Body of pancreas (tissue), 4 donors: ENCODE results near the gene L3MBTL1. TPM values are rescaled to one million over a fixed set of nuclear protein-coding genes. Genes with fewer than 3 reads are reported as not detected.

ENCODE experiments used
- ATAC-seq: fragments of 150-250 bp; one replicate; pipeline ENCODE4 v1.9.1; 2016
- DNase-seq, 4 donors: peaks; one replicate each; pipeline ENCODE4 v3.0.0-alpha.2; 2019
- H3K27ac ChIP-seq, 4 donors: fragments of 200-600 bp; sonication (generic); 1 replicate in 3 of 4; 2 replicates in 1 of 4; pipeline versions ENCODE4 v1.5.1 to v1.6.1; 2016 to 2019; ENCODE audit warnings: mild to moderate bottlenecking in 1 of 4, mixed read lengths in 1 of 4, moderate library complexity in 1 of 4
- H3K27me3 ChIP-seq, 2 donors: fragments of 200-600 bp; sonication (generic); one replicate each; pipeline ENCODE4 v1.6.0; 2016; ENCODE audit warnings: mild to moderate bottlenecking in 1 of 2
- H3K36me3 ChIP-seq, 2 donors: fragments of 200-600 bp; sonication (generic); replicated peaks in 1 of 2; 2 replicates each; pipeline ENCODE4 v1.5.1; 2016; ENCODE audit warnings: low read depth in 2 of 2; ENCODE audit not compliant: insufficient read depth in 1 of 2
- H3K4me1 ChIP-seq: fragments of 200-600 bp; sonication (generic); one replicate; pipeline ENCODE4 v1.6.0; 2016
- H3K4me3 ChIP-seq, 2 donors: fragments of 200-600 bp; sonication (generic); 1 replicate in 1 of 2; 2 replicates in 1 of 2; pipeline ENCODE4 v1.5.1; 2016 to 2019
- H3K9me3 ChIP-seq, 3 donors: fragments of 200-600 bp; sonication (generic); 1 replicate in 2 of 3; 2 replicates in 1 of 3; pipeline ENCODE4 v1.5.1; 2016
- POLR2A ChIP-seq, 3 donors: fragments of 450-650 bp; IDR thresholded peaks; one replicate each; pipeline ENCODE4 v1.6.1; 2016; ENCODE audit warnings: antibody characterized with exemption in 3 of 3, mild to moderate bottlenecking in 2 of 3
- WGBS, 2 donors: methylation state at CpG; one replicate each; pipeline ENCODE4 v1.1.5; 2017; 5-methylcytosine and 5-hydroxymethylcytosine counted together
- intact Hi-C: fragments of 100-400 bp; cut with DNase I; formaldehyde crosslinking; loops from one replicate; pipeline ENCODE4 v1.15.1; 2023
- total RNA-seq, 2 donors: library from RNA; depleted of rRNA; stranded (reverse); fragments of >200 nt; gene quantifications; one replicate each; pipeline ENCODE4 v1.1.0, GENCODE V29; 2016
- TF ChIP-seq, protein P1 (sequence below), 7 experiments: fragments of 450-650 bp in 4 of 7; fragments of 200-600 bp in 3 of 7; sonication (generic) in 3 of 7; IDR thresholded peaks; one replicate each; pipeline ENCODE4 v1.5.1; 2016 to 2019; ENCODE audit warnings: antibody characterized with exemption in 7 of 7

Gene L3MBTL1
- total RNA-seq, 2 donors from 2014 or later, result 4.9 to 10.1 TPM

DNA sequence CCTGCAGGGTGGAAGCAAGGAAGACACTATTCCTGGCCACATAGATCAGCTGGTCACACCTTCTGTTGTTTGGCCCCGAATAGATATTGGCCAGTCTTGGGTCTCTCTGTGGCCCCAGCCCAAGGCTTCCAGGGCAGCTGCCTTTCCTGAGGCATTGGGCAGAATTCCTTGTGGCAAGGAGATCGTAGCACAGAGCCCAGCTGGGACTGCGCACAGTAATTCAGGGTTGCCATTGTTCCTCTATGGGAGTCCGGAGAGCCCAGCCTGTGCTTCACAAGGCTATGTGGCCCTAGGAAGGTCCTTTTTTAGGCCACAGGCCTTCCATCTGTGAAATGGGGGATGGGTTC lies 58.2 kb downstream of the L3MBTL1 start:
- Histone ChIP-seq H3K4me3 (no peak overlapping the region), H3K9me3 (no peaks in the 10 kb centered on the region), H3K27ac (no peak overlapping the region), H3K4me1 (peaks cover 30% of the 10 kb centered on the region), H3K27me3 (no peaks in the 10 kb centered on the region), H3K36me3 (peaks cover 0 to 22% of the 10 kb centered on the region in 2 donors)
- intact Hi-C loops, result no loop called here
- DNase-seq, result no peak
- WGBS, 2 donors, result 87% methylated on average over 4 of the region's 4 CpGs; no CpG with 5 or more reads in 1 of the 2 donors
- ATAC-seq, result no peak
- TF ChIP-seq POLR2A (IDR thresholded peaks at IDR 0.05), result no peak
- TF ChIP-seq, protein P1, sequence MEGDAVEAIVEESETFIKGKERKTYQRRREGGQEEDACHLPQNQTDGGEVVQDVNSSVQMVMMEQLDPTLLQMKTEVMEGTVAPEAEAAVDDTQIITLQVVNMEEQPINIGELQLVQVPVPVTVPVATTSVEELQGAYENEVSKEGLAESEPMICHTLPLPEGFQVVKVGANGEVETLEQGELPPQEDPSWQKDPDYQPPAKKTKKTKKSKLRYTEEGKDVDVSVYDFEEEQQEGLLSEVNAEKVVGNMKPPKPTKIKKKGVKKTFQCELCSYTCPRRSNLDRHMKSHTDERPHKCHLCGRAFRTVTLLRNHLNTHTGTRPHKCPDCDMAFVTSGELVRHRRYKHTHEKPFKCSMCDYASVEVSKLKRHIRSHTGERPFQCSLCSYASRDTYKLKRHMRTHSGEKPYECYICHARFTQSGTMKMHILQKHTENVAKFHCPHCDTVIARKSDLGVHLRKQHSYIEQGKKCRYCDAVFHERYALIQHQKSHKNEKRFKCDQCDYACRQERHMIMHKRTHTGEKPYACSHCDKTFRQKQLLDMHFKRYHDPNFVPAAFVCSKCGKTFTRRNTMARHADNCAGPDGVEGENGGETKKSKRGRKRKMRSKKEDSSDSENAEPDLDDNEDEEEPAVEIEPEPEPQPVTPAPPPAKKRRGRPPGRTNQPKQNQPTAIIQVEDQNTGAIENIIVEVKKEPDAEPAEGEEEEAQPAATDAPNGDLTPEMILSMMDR (IDR thresholded peaks at IDR 0.05), result no peak

DNA sequence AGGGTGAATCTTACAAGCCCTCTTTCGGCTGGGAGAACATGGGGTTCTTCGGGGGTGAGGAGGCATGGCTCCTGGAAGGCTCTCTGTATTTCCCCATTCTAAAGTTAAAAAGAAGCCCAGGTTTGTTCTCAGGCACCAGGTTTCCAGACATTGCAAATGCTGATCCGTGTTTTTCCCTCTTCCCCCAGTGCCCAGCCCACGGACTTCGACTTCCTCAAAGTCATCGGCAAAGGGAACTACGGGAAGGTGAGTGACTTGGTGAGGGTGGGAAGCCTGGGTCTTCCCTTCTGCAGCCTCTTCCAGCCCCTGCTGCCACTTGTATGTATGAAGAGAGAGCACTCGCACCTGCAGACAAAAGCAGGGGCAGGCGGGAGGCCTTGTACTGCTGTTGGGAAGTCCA lies 60.0 kb downstream of the L3MBTL1 start:
- DNase-seq (no peak), ATAC-seq (no peak)
- H3K27me3 ChIP-seq, result no peaks in the 10 kb centered on the region
- H3K4me3 ChIP-seq, result no peak overlapping the region
- no peak for TF ChIP-seq POLR2A (IDR thresholded peaks at IDR 0.05)
- TF ChIP-seq, protein P1 (IDR thresholded peaks at IDR 0.05), result no peak
- intact Hi-C loops, result no loop called here
- peaks cover 0 to 25% of the 10 kb centered on the region in 2 donors for H3K36me3 ChIP-seq
- peaks cover 16% of the 10 kb centered on the region for H3K4me1 ChIP-seq
- no peaks in the 10 kb centered on the region for H3K9me3 ChIP-seq
- H3K27ac ChIP-seq, result no peak overlapping the region
- 78 to 92% methylated on average over 8 to 9 of the region's 9 CpGs for WGBS, 2 donors

DNA sequence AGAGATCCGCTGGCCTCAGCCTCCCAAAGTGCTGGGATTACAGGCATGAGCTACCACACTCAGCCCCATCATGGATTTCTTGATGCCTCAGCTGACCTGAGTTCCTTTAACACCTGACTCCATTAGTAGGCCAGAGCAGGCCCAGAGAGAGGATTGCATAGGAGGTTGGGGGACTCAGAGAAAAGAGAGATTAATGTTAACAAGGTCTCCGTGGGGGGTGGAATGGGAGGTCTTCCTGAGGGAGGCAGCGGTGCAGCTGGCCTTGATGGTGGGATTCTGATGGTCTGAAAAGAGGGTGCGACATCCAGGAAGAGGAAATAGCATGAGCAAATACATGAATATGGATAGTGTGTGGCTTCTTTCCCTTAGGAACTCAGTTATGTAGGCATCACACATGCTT lies 61.2 kb downstream of the L3MBTL1 start:
- ATAC-seq (no peak), DNase-seq (no peak)
- Histone ChIP-seq H3K36me3 (peaks cover 0 to 25% of the 10 kb centered on the region in 2 donors), H3K27ac (no peak overlapping the region), H3K27me3 (no peaks in the 10 kb centered on the region), H3K4me3 (no peak overlapping the region), H3K4me1 (peaks cover 10% of the 10 kb centered on the region), H3K9me3 (no peaks in the 10 kb centered on the region)
- TF ChIP-seq POLR2A (IDR thresholded peaks at IDR 0.05), result no peak
- TF ChIP-seq, protein P1 (IDR thresholded peaks at IDR 0.05), result no peak
- WGBS, 2 donors, result 89 to 95% methylated on average over 4 of the region's 4 CpGs
- intact Hi-C loops, result no loop called here

DNA sequence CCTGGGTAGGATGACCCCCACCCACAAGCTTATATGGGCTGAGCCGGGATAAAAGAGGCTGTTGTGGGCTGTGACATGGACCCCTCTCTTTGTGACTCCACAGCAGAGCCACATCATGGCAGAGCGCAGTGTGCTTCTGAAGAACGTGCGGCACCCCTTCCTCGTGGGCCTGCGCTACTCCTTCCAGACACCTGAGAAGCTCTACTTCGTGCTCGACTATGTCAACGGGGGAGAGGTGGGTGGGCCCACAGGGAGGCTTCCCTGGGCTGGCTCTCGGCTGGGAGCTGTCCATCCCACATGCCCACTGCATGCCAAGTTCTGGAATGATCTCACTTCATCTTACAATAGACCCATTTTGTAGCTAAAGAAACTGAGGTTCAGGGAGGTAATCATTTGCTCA lies 61.8 kb downstream of the L3MBTL1 start:
- DNase-seq (no peak), ATAC-seq (no peak)
- Histone ChIP-seq H3K27me3 (no peaks in the 10 kb centered on the region), H3K36me3 (peaks cover 0 to 25% of the 10 kb centered on the region in 2 donors), H3K27ac (no peak overlapping the region), H3K4me1 (peaks cover 10% of the 10 kb centered on the region), H3K4me3 (no peak overlapping the region), H3K9me3 (no peaks in the 10 kb centered on the region)
- 88 to 89% methylated on average over 9 to 10 of the region's 10 CpGs for WGBS, 2 donors
- intact Hi-C loops, result no loop called here
- TF ChIP-seq, protein P1 (IDR thresholded peaks at IDR 0.05), result no peak
- TF ChIP-seq POLR2A (IDR thresholded peaks at IDR 0.05), result no peak

DNA sequence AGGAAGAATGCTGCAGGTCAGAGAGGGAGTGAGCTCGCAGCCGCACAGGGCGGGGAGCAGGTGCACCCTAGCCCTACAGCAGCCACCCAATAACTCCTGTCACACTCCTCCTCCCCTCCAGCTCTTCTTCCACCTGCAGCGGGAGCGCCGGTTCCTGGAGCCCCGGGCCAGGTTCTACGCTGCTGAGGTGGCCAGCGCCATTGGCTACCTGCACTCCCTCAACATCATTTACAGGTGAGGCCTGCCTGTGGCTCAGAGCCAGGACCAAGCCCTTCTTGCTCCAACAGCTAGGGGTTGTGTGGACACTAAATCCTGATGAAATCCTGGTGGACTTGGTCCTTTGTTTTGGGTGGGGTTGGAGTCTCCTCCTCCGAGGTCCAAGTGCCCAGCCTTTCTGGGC lies 63.0 kb downstream of the L3MBTL1 start:
- Histone ChIP-seq H3K27ac (no peak overlapping the region), H3K27me3 (no peaks in the 10 kb centered on the region), H3K36me3 (peaks cover 0 to 27% of the 10 kb centered on the region in 2 donors), H3K4me3 (no peak overlapping the region), H3K4me1 (peaks cover 10% of the 10 kb centered on the region), H3K9me3 (no peaks in the 10 kb centered on the region)
- WGBS, 2 donors, result 88 to 94% methylated on average over 4 to 10 of the region's 10 CpGs
- DNase-seq (no peak), ATAC-seq (no peak)
- no peak for TF ChIP-seq POLR2A (IDR thresholded peaks at IDR 0.05)
- TF ChIP-seq, protein P1 (IDR thresholded peaks at IDR 0.05), result no peak
- intact Hi-C loops, result no loop called here
